RWPE2 (cell line): ENCODE data around the gene ATCAY.

Experiments used
- ATAC-seq: fragments of 200-7000 bp; cut with Tn5 transposase; 3 replicates; pipeline ENCODE4 v1.9.1; 2021; ENCODE audit warnings: low read depth
- DNase-seq: peaks from one replicate; pipeline ENCODE4 v3.0.0-alpha.2; 2020; ENCODE audit warnings: low spot score
- H3K27ac ChIP-seq: fragments of 450-650 bp; 2 replicates; pipeline ENCODE4 v1.5.1; 2017; ENCODE audit warnings: mild to moderate bottlenecking; ENCODE audit not compliant: poor library complexity, severe bottlenecking
- H3K27me3 ChIP-seq: fragments of 250-450 bp; sonication (Bioruptor Pico); 2 replicates; pipeline ENCODE4 v1.5.1; 2021; ENCODE audit warnings: mild to moderate bottlenecking, moderate library complexity; ENCODE audit not compliant: insufficient read depth, poor library complexity, severe bottlenecking
- H3K36me3 ChIP-seq: fragments of 250-450 bp; sonication (Bioruptor Pico); 2 replicates; pipeline ENCODE4 v1.5.1; 2020; ENCODE audit warnings: low read depth, mild to moderate bottlenecking, moderate library complexity
- H3K4me1 ChIP-seq: fragments of 250-450 bp; sonication (Bioruptor Pico); 2 replicates; pipeline ENCODE4 v1.5.1; 2021; ENCODE audit warnings: mild to moderate bottlenecking, moderate library complexity; ENCODE audit not compliant: insufficient read depth, poor library complexity, severe bottlenecking
- H3K4me3 ChIP-seq: fragments of 250-450 bp; sonication (Bioruptor Pico); 2 replicates; pipeline ENCODE4 v1.5.1; 2021; ENCODE audit warnings: mild to moderate bottlenecking, moderate library complexity; ENCODE audit not compliant: severe bottlenecking
- H3K9me3 ChIP-seq: fragments of 250-450 bp; sonication (Bioruptor Pico); 2 replicates; pipeline ENCODE4 v1.5.1; 2021; ENCODE audit warnings: mild to moderate bottlenecking, moderate library complexity; ENCODE audit not compliant: severe bottlenecking
- TF ChIP-seq, protein P1 (sequence below): fragments of 450-650 bp; IDR thresholded peaks from one replicate; pipeline ENCODE4 v1.5.1; 2017; ENCODE audit warnings: mild to moderate bottlenecking, moderate library complexity; ENCODE audit not compliant: poor library complexity, severe bottlenecking

ATCAY gene

DNA sequence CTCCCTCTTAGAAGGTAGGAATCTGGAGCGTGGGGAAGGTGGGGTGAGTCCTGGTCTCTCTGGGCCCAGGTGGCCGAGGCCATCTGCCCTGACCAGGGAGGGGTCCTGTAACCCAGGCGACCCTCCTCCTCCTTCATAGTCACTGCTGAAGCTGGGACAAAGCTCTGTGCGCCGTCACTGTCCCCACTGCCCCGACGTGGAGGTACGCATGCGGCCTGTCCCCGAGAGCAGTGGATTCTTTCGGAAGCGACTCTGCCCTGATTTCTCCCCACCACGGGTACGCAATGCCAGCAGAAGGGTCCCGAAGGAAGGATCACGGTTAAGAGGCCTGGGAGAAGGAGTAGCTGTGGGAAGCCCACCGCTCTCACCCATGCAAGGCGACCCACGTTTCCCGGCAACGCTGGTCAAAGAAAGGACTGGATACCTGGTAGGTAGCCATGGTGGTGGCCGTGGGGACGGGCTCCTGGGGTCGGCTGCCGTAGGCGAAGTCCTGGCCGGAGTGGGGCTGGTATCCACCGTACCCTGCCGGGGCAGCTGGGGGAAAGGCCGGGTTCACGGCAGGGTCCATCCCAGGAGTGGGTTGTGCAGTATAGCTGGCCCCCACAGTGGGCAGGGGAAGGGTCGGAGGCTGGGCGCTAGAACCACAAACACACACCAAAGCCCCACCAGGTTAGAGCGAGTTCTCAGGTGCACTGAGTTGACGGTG, 46.0 kb upstream of the ATCAY start:
- Histone ChIP-seq H3K9me3 (no peaks in the 10 kb centered on the region), H3K27ac (no peak overlapping the region), H3K27me3 (no peaks in the 10 kb centered on the region), H3K4me1 (no peaks in the 10 kb centered on the region), H3K36me3 (no peaks in the 10 kb centered on the region), H3K4me3 (no peak overlapping the region)
- DNase-seq (no peak), ATAC-seq (no peak)
- TF ChIP-seq, protein P1, sequence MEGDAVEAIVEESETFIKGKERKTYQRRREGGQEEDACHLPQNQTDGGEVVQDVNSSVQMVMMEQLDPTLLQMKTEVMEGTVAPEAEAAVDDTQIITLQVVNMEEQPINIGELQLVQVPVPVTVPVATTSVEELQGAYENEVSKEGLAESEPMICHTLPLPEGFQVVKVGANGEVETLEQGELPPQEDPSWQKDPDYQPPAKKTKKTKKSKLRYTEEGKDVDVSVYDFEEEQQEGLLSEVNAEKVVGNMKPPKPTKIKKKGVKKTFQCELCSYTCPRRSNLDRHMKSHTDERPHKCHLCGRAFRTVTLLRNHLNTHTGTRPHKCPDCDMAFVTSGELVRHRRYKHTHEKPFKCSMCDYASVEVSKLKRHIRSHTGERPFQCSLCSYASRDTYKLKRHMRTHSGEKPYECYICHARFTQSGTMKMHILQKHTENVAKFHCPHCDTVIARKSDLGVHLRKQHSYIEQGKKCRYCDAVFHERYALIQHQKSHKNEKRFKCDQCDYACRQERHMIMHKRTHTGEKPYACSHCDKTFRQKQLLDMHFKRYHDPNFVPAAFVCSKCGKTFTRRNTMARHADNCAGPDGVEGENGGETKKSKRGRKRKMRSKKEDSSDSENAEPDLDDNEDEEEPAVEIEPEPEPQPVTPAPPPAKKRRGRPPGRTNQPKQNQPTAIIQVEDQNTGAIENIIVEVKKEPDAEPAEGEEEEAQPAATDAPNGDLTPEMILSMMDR: no peak

DNA sequence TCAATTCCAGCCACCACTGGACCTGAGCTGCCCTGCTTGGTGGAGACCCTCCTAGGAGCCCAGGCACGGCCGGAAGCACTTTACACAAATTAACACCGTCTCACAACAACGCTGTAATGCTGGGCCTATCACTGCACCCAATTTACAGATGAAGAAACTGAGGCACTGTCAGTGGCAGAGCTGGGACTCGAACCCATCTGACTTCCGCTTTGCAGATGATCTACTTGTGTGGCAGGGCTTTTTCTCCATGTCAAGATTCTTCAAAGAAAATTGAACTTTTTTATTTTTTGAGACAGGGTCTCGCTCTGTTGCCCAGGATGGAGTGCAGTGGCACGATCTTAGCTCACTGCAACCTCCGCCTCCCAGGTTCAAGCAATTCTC, 45.4 kb upstream of the ATCAY start:
- H3K27me3 ChIP-seq: no peaks in the 10 kb centered on the region
- H3K4me3 ChIP-seq: no peak overlapping the region
- TF ChIP-seq, protein P1: no peak
- DNase-seq (no peak), ATAC-seq (no peak)
- no peaks in the 10 kb centered on the region for H3K36me3 ChIP-seq
- H3K27ac ChIP-seq: no peak overlapping the region
- no peaks in the 10 kb centered on the region for H3K4me1 ChIP-seq
- H3K9me3 ChIP-seq: no peaks in the 10 kb centered on the region

DNA sequence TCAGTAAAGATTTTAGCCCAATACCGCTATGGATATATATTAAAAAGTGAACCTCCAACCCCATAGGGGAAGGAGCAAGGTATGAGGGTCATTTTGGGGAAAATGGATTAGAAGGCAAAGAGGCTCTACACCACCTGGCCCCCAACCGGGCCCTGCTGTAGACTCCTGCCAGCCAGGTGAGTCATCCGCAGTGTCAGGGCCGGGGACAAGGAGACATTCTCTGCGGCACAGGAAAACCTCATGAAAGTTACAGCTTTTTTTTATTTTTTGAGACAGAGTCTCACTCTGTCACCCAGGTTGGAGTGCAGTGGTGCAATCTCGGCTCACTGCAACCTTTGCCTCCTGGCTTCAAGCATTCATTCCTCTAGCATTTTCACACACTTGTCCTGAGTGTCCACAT, 43.6 kb upstream of the ATCAY start:
- Histone ChIP-seq H3K4me1 (no peaks in the 10 kb centered on the region), H3K9me3 (no peaks in the 10 kb centered on the region), H3K27ac (no peak overlapping the region), H3K36me3 (no peaks in the 10 kb centered on the region), H3K27me3 (no peaks in the 10 kb centered on the region), H3K4me3 (no peak overlapping the region)
- TF ChIP-seq, protein P1: no peak
- no peak for DNase-seq
- no peak for ATAC-seq

DNA sequence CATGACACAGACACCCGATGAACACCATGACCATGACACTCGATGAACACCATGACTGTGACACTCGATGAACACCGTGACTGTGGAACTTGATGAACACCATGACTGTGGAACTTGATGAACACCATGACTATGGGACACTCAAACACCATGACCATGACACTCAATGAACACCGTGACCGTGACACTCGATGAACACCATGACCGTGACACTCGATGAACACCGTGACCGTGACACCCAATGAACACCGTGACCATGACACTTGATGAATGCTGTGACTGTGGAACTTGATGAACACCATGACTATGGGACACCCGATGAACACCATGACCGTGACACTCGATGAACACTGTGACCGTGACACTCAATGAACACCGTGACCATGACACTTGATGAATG, 43.2 kb upstream of the ATCAY start:
- Histone ChIP-seq H3K9me3 (no peaks in the 10 kb centered on the region), H3K4me1 (no peaks in the 10 kb centered on the region), H3K4me3 (no peak overlapping the region), H3K27me3 (no peaks in the 10 kb centered on the region), H3K36me3 (no peaks in the 10 kb centered on the region), H3K27ac (no peak overlapping the region)
- TF ChIP-seq, protein P1: no peak
- ATAC-seq: no peak
- DNase-seq: no peak

DNA sequence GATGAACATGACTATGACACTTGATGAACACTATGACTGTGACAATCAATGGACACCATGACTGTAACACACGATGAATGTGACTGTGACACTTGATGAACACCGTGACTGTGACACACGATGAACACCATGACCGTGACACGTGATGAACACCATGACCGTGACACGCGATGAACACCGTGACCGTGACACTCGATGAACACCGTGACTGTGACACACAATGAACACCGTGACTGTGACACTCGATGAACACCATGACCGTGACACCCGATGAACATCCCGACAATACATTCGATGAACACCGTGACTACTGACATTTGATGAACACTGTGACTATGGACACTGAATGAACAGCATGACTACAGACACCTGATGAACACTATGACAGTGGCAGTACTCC, 42.6 kb upstream of the ATCAY start:
- TF ChIP-seq, protein P1: no peak
- H3K36me3 ChIP-seq: no peaks in the 10 kb centered on the region
- no peaks in the 10 kb centered on the region for H3K4me1 ChIP-seq
- H3K9me3 ChIP-seq: no peaks in the 10 kb centered on the region
- ATAC-seq: no peak
- H3K27ac ChIP-seq: no peak overlapping the region
- H3K27me3 ChIP-seq: no peaks in the 10 kb centered on the region
- H3K4me3 ChIP-seq: no peak overlapping the region
- no peak for DNase-seq
